Psoas muscle (tissue), 8 donors: ENCODE results near the gene SEC14L5. TPM values are rescaled to one million over a fixed set of nuclear protein-coding genes. Genes with fewer than 3 reads are reported as not detected.

ENCODE experiments used
- ATAC-seq, 4 donors: fragments of 200-7000 bp; cut with Tn5 transposase; one replicate each; pipeline ENCODE4 v1.9.1; 2020; ENCODE audit warnings: moderate library complexity in 3 of 4, mild to moderate bottlenecking in 2 of 4
- DNase-seq, 2 donors: peaks; one replicate each; pipeline ENCODE4 v3.0.0-alpha.2; 2020
- H3K27ac ChIP-seq: fragments of 200-600 bp; one replicate; pipeline ENCODE4 v1.8.0; 2022
- H3K27me3 ChIP-seq, 3 donors: fragments of 200-600 bp in 1 of 3; one replicate each; pipeline versions ENCODE4 v1.6.1 to v1.8.0; 2013 to 2022; ENCODE audit warnings: low read length in 2 of 3, mild to moderate bottlenecking in 2 of 3, moderate library complexity in 1 of 3; ENCODE audit not compliant: insufficient read depth in 3 of 3
- H3K36me3 ChIP-seq, 2 donors: fragments of 200-600 bp in 1 of 2; one replicate each; pipeline versions ENCODE4 v1.6.1 to v1.8.0; 2013 to 2022; ENCODE audit warnings: low read depth in 1 of 2, mild to moderate bottlenecking in 1 of 2, moderate library complexity in 1 of 2; ENCODE audit not compliant: insufficient read depth in 1 of 2
- H3K4me1 ChIP-seq: fragments of 200-600 bp; one replicate; pipeline ENCODE4 v1.8.0; 2022
- H3K4me3 ChIP-seq: fragments of 200-600 bp; one replicate; pipeline ENCODE4 v1.8.0; 2022; ENCODE audit warnings: mild to moderate bottlenecking
- H3K9me3 ChIP-seq: fragments of 200-600 bp; one replicate; pipeline ENCODE4 v1.8.0; 2022
- WGBS, 3 donors: extraction: QIAGEN DNeasy Blood & Tissue Kit; methylation state at CpG; one replicate each; pipeline versions ENCODE4 v1.1.6 to v1.1.7; 2013; 5-methylcytosine and 5-hydroxymethylcytosine counted together
- intact Hi-C, 2 donors: fragments of 100-400 bp; cut with DNase I; formaldehyde crosslinking; loops; one replicate each; pipeline versions ENCODE4 v1.11.0 to v1.14.2; 2022
- polyA plus RNA-seq, 3 donors: library from polyadenylated mRNA; stranded (reverse); fragments of 200-250 nt; gene quantifications; one replicate each; pipeline ENCODE4 v1.2.3, GENCODE V29; 2013
- total RNA-seq, 4 donors: library from RNA; stranded (reverse); fragmentation: NEBNext Ultra II Directional in 2 of 4; extraction: Animal tissue kit (Norgen Biotek cat#: 25700) in 2 of 4; gene quantifications; one replicate each; pipeline versions ENCODE4 v1.2.1 to v1.2.4, GENCODE V29; 2021 to 2023
- TF ChIP-seq, protein P1 (sequence below): fragments of 200-600 bp; IDR thresholded peaks from one replicate; pipeline ENCODE4 v1.8.0; 2022; ENCODE audit warnings: antibody characterized with exemption
- donor health status: healthy with polysubstance abuse.
- donor health status: DM: no; HTN: no; CAD: no; lungs with moderate emphysema.
- donor health status: Bipolar disorder and iron deficiency.
- donor health status: healthy.
- donor health status: DM: yes; HTN: yes; CAD: no.
- donor health status: DM: no; HTN: no; CAD: no.
- donor health status: DM: no; HTN: no; CAD: no.
- donor health status: DM: yes; HTN: yes; CAD: no.

Gene SEC14L5
- total and polyA plus RNA-seq, 7 donors = 0.23 to 0.88 (median 0.42) TPM

DNA sequence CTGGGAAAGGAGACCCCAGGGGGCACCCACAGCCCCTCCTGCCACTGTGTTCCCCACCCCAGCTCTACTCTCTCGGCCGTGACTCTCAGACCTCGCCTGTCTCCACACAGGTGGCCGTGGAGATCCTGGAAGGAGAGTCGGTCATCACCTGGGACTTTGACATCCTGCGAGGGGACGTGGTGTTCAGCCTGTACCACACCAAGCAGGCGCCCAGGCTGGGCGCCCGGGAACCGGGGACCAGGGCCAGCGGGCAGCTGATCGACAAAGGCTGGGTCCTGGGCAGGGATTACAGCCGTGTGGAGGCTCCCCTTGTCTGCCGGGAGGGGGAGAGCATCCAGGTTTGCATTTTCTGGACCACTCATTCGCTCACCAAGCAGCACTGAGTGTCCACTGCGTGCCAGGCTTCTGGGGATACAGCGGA is 50.2 kb downstream of the SEC14L5 start:
- DNase-seq (no peak), ATAC-seq (no peak)
- Histone ChIP-seq H3K9me3 (no peaks in the 10 kb centered on the region), H3K27ac (no peak overlapping the region), H3K4me1 (no peaks in the 10 kb centered on the region), H3K4me3 (no peak overlapping the region), H3K27me3 (no peaks in the 10 kb centered on the region), H3K36me3 (no peaks in the 10 kb centered on the region)
- intact Hi-C loops = no loop called here
- WGBS, 3 donors = 79 to 87% (median 83%) methylated on average over 18 of the region's 18 CpGs
- TF ChIP-seq, protein P1, sequence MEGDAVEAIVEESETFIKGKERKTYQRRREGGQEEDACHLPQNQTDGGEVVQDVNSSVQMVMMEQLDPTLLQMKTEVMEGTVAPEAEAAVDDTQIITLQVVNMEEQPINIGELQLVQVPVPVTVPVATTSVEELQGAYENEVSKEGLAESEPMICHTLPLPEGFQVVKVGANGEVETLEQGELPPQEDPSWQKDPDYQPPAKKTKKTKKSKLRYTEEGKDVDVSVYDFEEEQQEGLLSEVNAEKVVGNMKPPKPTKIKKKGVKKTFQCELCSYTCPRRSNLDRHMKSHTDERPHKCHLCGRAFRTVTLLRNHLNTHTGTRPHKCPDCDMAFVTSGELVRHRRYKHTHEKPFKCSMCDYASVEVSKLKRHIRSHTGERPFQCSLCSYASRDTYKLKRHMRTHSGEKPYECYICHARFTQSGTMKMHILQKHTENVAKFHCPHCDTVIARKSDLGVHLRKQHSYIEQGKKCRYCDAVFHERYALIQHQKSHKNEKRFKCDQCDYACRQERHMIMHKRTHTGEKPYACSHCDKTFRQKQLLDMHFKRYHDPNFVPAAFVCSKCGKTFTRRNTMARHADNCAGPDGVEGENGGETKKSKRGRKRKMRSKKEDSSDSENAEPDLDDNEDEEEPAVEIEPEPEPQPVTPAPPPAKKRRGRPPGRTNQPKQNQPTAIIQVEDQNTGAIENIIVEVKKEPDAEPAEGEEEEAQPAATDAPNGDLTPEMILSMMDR = no peak

DNA sequence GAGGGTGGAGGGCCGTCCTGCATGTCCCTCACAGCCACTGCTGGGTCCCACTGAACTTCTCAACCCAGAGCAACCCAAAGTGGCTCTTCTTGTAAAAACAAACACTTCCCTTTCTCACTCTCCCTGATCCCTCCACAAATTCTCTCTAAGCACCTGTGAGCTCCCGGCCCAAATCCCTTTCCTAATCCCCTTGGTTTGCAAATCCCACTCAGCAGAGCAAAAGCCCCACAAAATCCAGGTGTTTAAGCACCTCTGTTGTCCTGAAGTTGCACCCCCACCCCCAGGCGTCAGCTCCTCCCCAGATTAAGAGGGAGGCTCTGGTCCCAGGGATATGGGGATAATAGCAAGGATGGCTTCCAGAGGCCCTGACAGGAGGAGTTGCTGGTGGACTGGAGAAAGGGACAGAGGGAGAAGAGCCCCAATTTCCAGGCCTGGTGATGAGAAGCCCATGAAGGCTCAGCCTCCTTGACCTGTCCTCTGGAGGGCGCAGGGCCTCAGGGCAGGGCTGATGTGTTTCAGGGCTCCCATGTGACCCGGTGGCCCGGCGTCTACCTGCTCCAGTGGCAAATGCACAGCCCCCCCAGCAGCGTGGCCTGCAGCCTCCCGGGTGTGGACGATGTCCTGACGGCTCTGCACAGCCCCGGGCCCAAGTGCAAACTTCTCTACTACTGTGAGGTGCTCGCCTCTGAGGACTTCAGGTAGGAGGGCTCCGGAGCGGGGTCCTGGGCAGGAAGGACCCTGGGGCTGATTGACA is 52.6 kb downstream of the SEC14L5 start:
- TF ChIP-seq, protein P1 = no peak
- Histone ChIP-seq H3K36me3 (no peaks in the 10 kb centered on the region), H3K27me3 (no peaks in the 10 kb centered on the region), H3K9me3 (no peaks in the 10 kb centered on the region), H3K4me1 (no peaks in the 10 kb centered on the region), H3K4me3 (no peak overlapping the region), H3K27ac (no peak overlapping the region)
- ATAC-seq = no peak
- WGBS, 3 donors = 58 to 61% (median 60%) methylated on average over 15 of the region's 15 CpGs
- DNase-seq = no peak
- intact Hi-C loops = no loop called here

DNA sequence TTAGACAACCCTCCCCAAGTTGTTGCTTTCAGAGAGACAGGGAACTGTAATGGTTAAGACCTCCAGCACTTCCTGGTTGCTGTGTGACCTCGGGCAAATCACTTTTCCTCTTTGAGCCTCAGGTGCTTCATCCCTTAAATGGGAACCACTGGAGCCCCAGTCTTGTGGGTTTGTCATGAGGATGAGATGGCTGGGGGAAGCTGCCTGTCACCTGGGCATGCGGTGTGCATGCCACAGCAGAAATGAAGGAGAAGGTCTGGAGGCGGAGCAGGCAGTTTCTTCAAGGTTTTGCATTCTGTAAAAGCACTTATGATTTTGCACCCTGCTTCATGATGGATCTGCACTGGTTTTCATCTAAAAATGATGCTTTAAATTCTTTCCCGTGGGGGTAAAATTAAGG is 53.5 kb downstream of the SEC14L5 start:
- Histone ChIP-seq H3K27me3 (no peaks in the 10 kb centered on the region), H3K4me3 (no peak overlapping the region), H3K36me3 (no peaks in the 10 kb centered on the region), H3K9me3 (no peaks in the 10 kb centered on the region), H3K27ac (no peak overlapping the region), H3K4me1 (no peaks in the 10 kb centered on the region)
- WGBS, 3 donors = 57 to 77% (median 66%) methylated on average over 4 of the region's 4 CpGs
- intact Hi-C loops = no loop called here
- TF ChIP-seq, protein P1 = no peak
- no peak for DNase-seq
- no peak for ATAC-seq

DNA sequence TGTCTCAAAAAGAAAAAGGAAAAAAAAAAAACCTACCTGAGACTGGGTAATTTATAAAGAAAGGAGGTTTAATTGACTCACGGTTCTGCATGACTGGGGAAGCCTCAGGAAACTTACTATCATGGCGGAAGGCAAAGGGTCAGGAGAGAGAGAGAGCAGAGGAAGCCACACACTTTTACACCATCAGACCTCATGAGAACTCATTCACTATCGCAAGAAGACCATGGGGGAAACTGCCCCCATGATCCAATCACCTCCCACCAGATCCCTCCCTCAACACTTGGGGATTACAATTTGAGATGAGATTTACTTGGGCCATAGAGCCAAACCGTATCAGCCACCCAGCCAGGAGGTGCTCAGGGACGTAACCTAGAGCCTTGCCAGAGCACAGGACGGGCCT is 54.8 kb downstream of the SEC14L5 start:
- TF ChIP-seq, protein P1 = no peak
- Histone ChIP-seq H3K4me3 (no peak overlapping the region), H3K27me3 (no peaks in the 10 kb centered on the region), H3K9me3 (no peaks in the 10 kb centered on the region), H3K4me1 (no peaks in the 10 kb centered on the region), H3K27ac (no peak overlapping the region), H3K36me3 (no peaks in the 10 kb centered on the region)
- intact Hi-C loops = no loop called here
- DNase-seq (no peak), ATAC-seq (no peak)
- WGBS, 3 donors = 65 to 82% (median 79%) methylated on average over 6 of the region's 6 CpGs

DNA sequence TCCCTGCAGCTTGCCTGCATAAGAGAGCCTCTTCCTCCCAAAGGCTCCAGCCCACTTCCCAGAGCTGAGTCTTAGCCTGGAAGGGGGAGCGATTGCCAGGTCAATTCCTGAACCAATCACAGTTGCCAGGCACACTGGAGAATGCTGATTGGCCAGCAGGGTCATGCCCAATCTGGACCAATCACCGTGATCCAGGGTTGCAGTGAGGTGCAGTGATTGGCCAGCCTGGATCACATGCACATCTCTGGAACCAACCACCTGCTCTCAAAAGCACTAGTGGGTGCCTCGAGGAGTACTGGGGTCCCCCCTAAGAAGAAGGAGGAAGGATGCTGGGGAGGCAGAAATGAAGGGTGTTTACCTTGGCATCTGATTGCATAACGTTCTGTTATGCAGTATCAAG is 57.2 kb downstream of the SEC14L5 start:
- 58 to 72% (median 58%) methylated on average over 4 of the region's 4 CpGs for WGBS, 3 donors
- H3K36me3 ChIP-seq = no peaks in the 10 kb centered on the region
- no peaks in the 10 kb centered on the region for H3K27me3 ChIP-seq
- H3K4me3 ChIP-seq = no peak overlapping the region
- ATAC-seq (no peak), DNase-seq (no peak)
- no peaks in the 10 kb centered on the region for H3K4me1 ChIP-seq
- no peak overlapping the region for H3K27ac ChIP-seq
- TF ChIP-seq, protein P1 = no peak
- H3K9me3 ChIP-seq = no peaks in the 10 kb centered on the region
- intact Hi-C loops = no loop called here
